Prostate gland (tissue), 2 donors: ENCODE measurements around the gene TLR4. TPM values are rescaled to one million over a fixed set of nuclear protein-coding genes. Genes with fewer than 3 reads are reported as not detected.

Experiments used
- DNase-seq: peaks from one replicate; pipeline ENCODE4 v3.0.0-alpha.2; 2019; ENCODE audit warnings: low spot score
- H3K27ac ChIP-seq, 2 donors: fragments of 200-600 bp; sonication (generic); 2 replicates each; pipeline ENCODE4 v1.5.1; 2017 to 2019
- H3K27me3 ChIP-seq: fragments of 200-600 bp; sonication (generic); replicated peaks from 2 replicates; pipeline ENCODE4 v1.5.1; 2019; ENCODE audit not compliant: insufficient read depth
- H3K36me3 ChIP-seq, 2 donors: fragments of 200-600 bp; sonication (generic); 1 replicate in 1 of 2; 2 replicates in 1 of 2; pipeline versions ENCODE4 v1.5.1 to v1.8.1; 2017 to 2019
- H3K4me1 ChIP-seq: fragments of 200-600 bp; sonication (generic); replicated peaks from 2 replicates; pipeline ENCODE4 v1.5.1; 2019
- H3K4me3 ChIP-seq, 2 donors: fragments of 200-600 bp; sonication (generic); 2 replicates each; pipeline ENCODE4 v1.5.1; 2017 to 2019
- H3K9me3 ChIP-seq: fragments of 200-600 bp; sonication (generic); 2 replicates; pipeline ENCODE4 v1.5.1; 2017
- CTCF ChIP-seq, 4 experiments: fragments of 200-600 bp in 2 of 4; fragments of 450-650 bp in 2 of 4; sonication (generic) in 2 of 4; IDR thresholded peaks; 1 replicate in 3 of 4; 2 replicates in 1 of 4; pipeline ENCODE4 v1.5.1; 2016 to 2019; ENCODE audit warnings: antibody characterized with exemption in 4 of 4, mild to moderate bottlenecking in 2 of 4, moderate library complexity in 2 of 4
- POLR2A ChIP-seq: fragments of 450-650 bp; IDR thresholded peaks from one replicate; pipeline ENCODE4 v1.6.1; 2016; ENCODE audit warnings: antibody characterized with exemption, mild to moderate bottlenecking
- POLR2AphosphoS5 ChIP-seq: sonication (generic); formaldehyde crosslinking; IDR thresholded peaks from one replicate; pipeline ENCODE4 v1.6.1; 2017; ENCODE audit warnings: antibody characterized with exemption
- WGBS: methylation state at CpG from one replicate; pipeline ENCODE4 v1.1.5; 2018; 5-methylcytosine and 5-hydroxymethylcytosine counted together
- intact Hi-C: fragments of 100-400 bp; cut with DNase I; formaldehyde crosslinking; loops from one replicate; pipeline ENCODE4 v1.14.2; 2022
- small RNA-seq, 2 donors: library from RNA; depleted of rRNA; stranded (forward); fragments of <200 nt; gene quantifications; one replicate each; pipeline ENCODE3, GENCODE V24; 2016
- total RNA-seq, 2 donors: library from RNA; depleted of rRNA; stranded (reverse); fragments of >200 nt; gene quantifications; one replicate each; pipeline ENCODE4 v1.1.0, GENCODE V29; 2016

TLR4 gene
- total RNA-seq, 2 donors from 2014 or later, result 4.7 to 9.7 TPM

GRCh38 chr9:117763314-117763713 lies 59.1 kb downstream of the TLR4 start:
- no peak overlapping the region for H3K4me3 ChIP-seq
- H3K9me3 ChIP-seq, result no peaks in the 10 kb centered on the region
- H3K36me3 ChIP-seq, result no peaks in the 10 kb centered on the region
- H3K27ac ChIP-seq, result no peak overlapping the region
- H3K27me3 ChIP-seq, result no peaks in the 10 kb centered on the region
- intact Hi-C loops, result no loop called here
- H3K4me1 ChIP-seq, result no peaks in the 10 kb centered on the region
- no peak for TF ChIP-seq CTCF (IDR thresholded peaks at IDR 0.05)
- TF ChIP-seq POLR2AphosphoS5, result no peak
- TF ChIP-seq POLR2A, result no peak
- no peak for DNase-seq
- WGBS, result 70% methylated on average over 4 of the region's 4 CpGs

GRCh38 chr9:117768750-117769395 lies 64.7 kb downstream of the TLR4 start:
- Histone ChIP-seq H3K27me3 (no peaks in the 10 kb centered on the region), H3K4me1 (no peaks in the 10 kb centered on the region), H3K9me3 (no peaks in the 10 kb centered on the region), H3K36me3 (no peaks in the 10 kb centered on the region), H3K4me3 (no peak overlapping the region), H3K27ac (no peak overlapping the region)
- TF ChIP-seq POLR2AphosphoS5 (no peak), POLR2A (no peak), CTCF (IDR thresholded peaks at IDR 0.05) (no peak)
- WGBS, result 67% methylated on average over 4 of the region's 4 CpGs
- DNase-seq, result no peak
- intact Hi-C loops, result no loop called here

- Histone ChIP-seq H3K36me3 (no peaks in the 10 kb centered on the region), H3K4me1 (no peaks in the 10 kb centered on the region), H3K4me3 (no peak overlapping the region), H3K9me3 (no peaks in the 10 kb centered on the region), H3K27ac (no peak overlapping the region), H3K27me3 (no peaks in the 10 kb centered on the region)
- 15% methylated on average over 4 of the region's 4 CpGs for WGBS
- no peak for DNase-seq
- intact Hi-C loops, result no loop called here
- TF ChIP-seq POLR2AphosphoS5, result no peak
These were observed 66.9 kb downstream of the TLR4 start for GRCh38 chr9:117771136-117771535.

GRCh38 chr9:117772960-117773359 lies 68.8 kb downstream of the TLR4 start:
- intact Hi-C loops, result no loop called here
- H3K27me3 ChIP-seq, result no peaks in the 10 kb centered on the region
- H3K4me3 ChIP-seq, result no peak overlapping the region
- H3K9me3 ChIP-seq, result no peaks in the 10 kb centered on the region
- H3K36me3 ChIP-seq, result no peaks in the 10 kb centered on the region
- TF ChIP-seq CTCF (IDR thresholded peaks at IDR 0.05) (no peak), POLR2AphosphoS5 (no peak), POLR2A (no peak)
- no peak for DNase-seq
- H3K27ac ChIP-seq, result no peak overlapping the region
- 65% methylated on average over 3 of the region's 3 CpGs for WGBS
- H3K4me1 ChIP-seq, result no peaks in the 10 kb centered on the region

Small RNA genes within 50 kb of the gene (small RNA-seq; reads per million reads assigned to genes)
- gene RNU6-1082P, result 0 reads per million in 2 donors
